HS-27A (cell line): ENCODE measurements around the gene EHD2.
"Not testable (repeated sequence)": the region's sequence is repeated elsewhere in the genome, so short reads cannot be mapped to it uniquely, and the experiment has no call there.

ENCODE experiments used
- DNase-seq: peaks from one replicate; pipeline ENCODE4 v3.0.0-alpha.2; 2012; ENCODE audit warnings: low read depth, missing footprints

EHD2 gene

GRCh38 chr19:47749326-47749725 lies 36.1 kb downstream of the EHD2 start:
- DNase-seq: no peak

GRCh38 chr19:47750752-47751151 lies 37.5 kb downstream of the EHD2 start:
- DNase-seq: no peak

- DNase-seq: no peak
Measured at GRCh38 chr19:47752440-47753211, 39.4 kb downstream of the EHD2 start.

- no peak for DNase-seq
Measured at GRCh38 chr19:47754206-47755064, 41.2 kb downstream of the EHD2 start.

- no peak for DNase-seq
Measured at GRCh38 chr19:47755065-47755761, 42.0 kb downstream of the EHD2 start.

- no peak for DNase-seq
Measured at GRCh38 chr19:47755762-47756626, 42.8 kb downstream of the EHD2 start.

- DNase-seq: no peak
Measured at GRCh38 chr19:47756627-47756929, 43.4 kb downstream of the EHD2 start.

GRCh38 chr19:47756953-47757608 lies 43.9 kb downstream of the EHD2 start:
- no peak for DNase-seq

- DNase-seq: no peak
Measured at GRCh38 chr19:47757617-47758442, 44.6 kb downstream of the EHD2 start.

- no peak for DNase-seq
Measured at GRCh38 chr19:47758443-47758804, 45.2 kb downstream of the EHD2 start.

- no peak for DNase-seq
Measured at GRCh38 chr19:47760632-47760999, 47.4 kb downstream of the EHD2 start.

GRCh38 chr19:47761566-47761965 lies 48.3 kb downstream of the EHD2 start:
- no peak for DNase-seq

GRCh38 chr19:47762151-47762550 lies 48.9 kb downstream of the EHD2 start:
- no peak for DNase-seq

GRCh38 chr19:47762615-47763308 lies 49.5 kb downstream of the EHD2 start:
- no peak for DNase-seq

- DNase-seq: not testable (repeated sequence)
Measured at GRCh38 chr19:47764705-47765104, 51.5 kb downstream of the EHD2 start.

- no peak for DNase-seq
Measured at GRCh38 chr19:47765523-47766358, 52.5 kb downstream of the EHD2 start.

- no peak for DNase-seq
Measured at GRCh38 chr19:47766359-47766620, 53.1 kb downstream of the EHD2 start.

- DNase-seq: no peak
Measured at GRCh38 chr19:47766670-47767069, 53.4 kb downstream of the EHD2 start.

GRCh38 chr19:47767349-47767748 lies 54.1 kb downstream of the EHD2 start:
- DNase-seq: no peak
